ENCODE data around the gene PLEKHG4B.
"Not testable (repeated sequence)": the region's sequence is repeated elsewhere in the genome, so short reads cannot be mapped to it uniquely, and the experiment has no call there.

Gene PLEKHG4B

GRCh38 chr5:91556-92263 lies at the start of gene PLEKHG4B:
Gene PLEKHG4B, plus strand, starts transcription at chr5:92168. Its CDS starts 64 bp downstream, at chr5:92232.
- peak; percentile 28 for DNase-seq

GRCh38 chr5:42250-42649 lies 49.7 kb upstream of the PLEKHG4B start:
- DNase-seq = no peak

- no peak for DNase-seq
Measured at GRCh38 chr5:48192-48591, 43.8 kb upstream of the PLEKHG4B start.

GRCh38 chr5:49530-49929 lies 42.4 kb upstream of the PLEKHG4B start:
- DNase-seq = not testable (repeated sequence)

GRCh38 chr5:49953-50544 lies 41.9 kb upstream of the PLEKHG4B start:
- no peak for DNase-seq

- DNase-seq = no peak
Measured at GRCh38 chr5:50724-51499, 41.1 kb upstream of the PLEKHG4B start.

- DNase-seq = no peak
Measured at GRCh38 chr5:51500-51823, 40.5 kb upstream of the PLEKHG4B start.

- DNase-seq = peak; percentile 75
Measured at GRCh38 chr5:53381-54174, 38.4 kb upstream of the PLEKHG4B start.

- no peak for DNase-seq
Measured at GRCh38 chr5:54175-54730, 37.7 kb upstream of the PLEKHG4B start.

- DNase-seq = no peak
Measured at GRCh38 chr5:54876-55569, 36.9 kb upstream of the PLEKHG4B start.

- peak; percentile 19 for DNase-seq
Measured at GRCh38 chr5:56561-57290, 35.2 kb upstream of the PLEKHG4B start.

GRCh38 chr5:60250-60649 lies 31.7 kb upstream of the PLEKHG4B start:
- not testable (repeated sequence) for DNase-seq

GRCh38 chr5:70440-70839 lies 21.5 kb upstream of the PLEKHG4B start:
- no peak for DNase-seq

- not testable (repeated sequence) for DNase-seq
Measured at GRCh38 chr5:72316-73180, 19.4 kb upstream of the PLEKHG4B start.

- DNase-seq = not testable (repeated sequence)
Measured at GRCh38 chr5:73181-73447, 18.9 kb upstream of the PLEKHG4B start.

GRCh38 chr5:73768-74502 lies 18.0 kb upstream of the PLEKHG4B start:
- no peak for DNase-seq

GRCh38 chr5:74503-75109 lies 17.4 kb upstream of the PLEKHG4B start:
- DNase-seq = no peak

- DNase-seq = no peak
Measured at GRCh38 chr5:75331-76320, 16.3 kb upstream of the PLEKHG4B start.
